T-helper 2 cell (primary cell): Measurements from ENCODE around the gene PTPRN2.
"Not testable (repeated sequence)": the region's sequence is repeated elsewhere in the genome, so short reads cannot be mapped to it uniquely, and the experiment has no call there.

Experiments
- DNase-seq, 5 experiments: peaks; one replicate each; pipeline versions ENCODE4 v3.0.0 to v3.0.0-alpha.2; 2012 to 2022

The PTPRN2 gene

GRCh38 chr7:158259671-158260418 lies 327.8 kb downstream of the PTPRN2 start:
- no peak for DNase-seq

DNA sequence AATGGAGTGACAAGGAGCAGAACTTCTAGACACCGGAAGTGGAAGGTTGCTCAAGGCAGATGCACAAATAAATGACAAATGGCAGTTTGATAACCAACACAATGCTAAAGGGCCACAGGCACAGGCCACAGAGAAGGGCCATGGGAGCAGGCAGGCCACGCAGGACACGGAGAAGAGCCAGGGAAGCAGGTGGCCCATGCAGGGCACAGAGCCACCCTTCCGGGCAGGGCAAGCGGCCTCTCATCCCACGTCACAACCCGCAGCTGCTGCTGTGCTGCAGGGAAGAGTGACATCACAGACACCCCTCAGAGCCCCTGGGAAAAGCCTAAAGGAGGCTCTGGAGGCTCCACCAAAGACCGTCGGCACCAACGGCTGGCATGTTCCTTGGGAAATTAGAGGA lies 328.5 kb downstream of the PTPRN2 start:
- no peak for DNase-seq

- no peak for DNase-seq
Observed at GRCh38 chr7:158258411-158259130, 329.1 kb downstream of the PTPRN2 start.

- DNase-seq: no peak
Observed at GRCh38 chr7:158257516-158258410, 329.9 kb downstream of the PTPRN2 start.

- DNase-seq: no peak
Observed at GRCh38 chr7:158257001-158257400, 330.6 kb downstream of the PTPRN2 start.

GRCh38 chr7:158256091-158256816 lies 331.4 kb downstream of the PTPRN2 start:
- no peak for DNase-seq

- no peak for DNase-seq
Observed at GRCh38 chr7:158255558-158255957, 332.1 kb downstream of the PTPRN2 start.

DNA sequence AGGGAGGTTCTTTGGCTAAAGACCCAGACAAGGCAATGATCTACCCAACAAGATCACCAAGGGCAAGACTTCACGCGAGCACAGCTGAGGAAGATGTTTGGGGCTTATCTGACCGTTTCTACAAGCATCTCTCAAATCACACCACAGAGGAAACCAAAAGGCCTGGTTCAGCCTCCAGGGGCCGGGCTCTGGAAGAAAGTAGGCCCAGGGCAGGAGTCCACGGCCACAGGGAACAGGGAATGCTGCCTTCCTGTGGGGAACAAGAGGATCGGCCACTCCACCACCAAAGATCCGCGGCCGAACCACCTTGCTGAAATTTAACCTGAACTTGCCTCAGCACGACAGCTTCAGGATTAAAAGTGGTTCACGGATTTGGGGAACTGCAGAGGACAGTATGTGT lies 332.5 kb downstream of the PTPRN2 start:
- no peak for DNase-seq

DNA sequence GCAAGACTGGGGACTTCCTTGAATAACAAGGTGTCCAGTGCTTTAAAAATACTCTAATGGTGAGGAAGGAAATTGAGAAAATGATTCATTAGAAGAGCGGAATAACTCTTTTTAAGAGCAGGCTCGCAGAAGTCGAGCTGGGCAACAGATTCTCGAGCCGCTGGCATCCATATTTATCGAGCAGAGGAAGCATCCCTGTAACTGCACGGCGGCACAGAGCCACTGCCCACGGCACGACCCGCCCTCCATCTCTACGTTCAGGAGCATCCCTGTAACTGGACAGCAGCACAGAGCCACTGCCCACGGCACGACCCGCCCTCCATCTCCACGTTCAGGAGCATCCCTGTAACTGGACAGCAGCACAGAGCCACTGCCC lies 334.0 kb downstream of the PTPRN2 start:
- DNase-seq: not testable (repeated sequence)

DNA sequence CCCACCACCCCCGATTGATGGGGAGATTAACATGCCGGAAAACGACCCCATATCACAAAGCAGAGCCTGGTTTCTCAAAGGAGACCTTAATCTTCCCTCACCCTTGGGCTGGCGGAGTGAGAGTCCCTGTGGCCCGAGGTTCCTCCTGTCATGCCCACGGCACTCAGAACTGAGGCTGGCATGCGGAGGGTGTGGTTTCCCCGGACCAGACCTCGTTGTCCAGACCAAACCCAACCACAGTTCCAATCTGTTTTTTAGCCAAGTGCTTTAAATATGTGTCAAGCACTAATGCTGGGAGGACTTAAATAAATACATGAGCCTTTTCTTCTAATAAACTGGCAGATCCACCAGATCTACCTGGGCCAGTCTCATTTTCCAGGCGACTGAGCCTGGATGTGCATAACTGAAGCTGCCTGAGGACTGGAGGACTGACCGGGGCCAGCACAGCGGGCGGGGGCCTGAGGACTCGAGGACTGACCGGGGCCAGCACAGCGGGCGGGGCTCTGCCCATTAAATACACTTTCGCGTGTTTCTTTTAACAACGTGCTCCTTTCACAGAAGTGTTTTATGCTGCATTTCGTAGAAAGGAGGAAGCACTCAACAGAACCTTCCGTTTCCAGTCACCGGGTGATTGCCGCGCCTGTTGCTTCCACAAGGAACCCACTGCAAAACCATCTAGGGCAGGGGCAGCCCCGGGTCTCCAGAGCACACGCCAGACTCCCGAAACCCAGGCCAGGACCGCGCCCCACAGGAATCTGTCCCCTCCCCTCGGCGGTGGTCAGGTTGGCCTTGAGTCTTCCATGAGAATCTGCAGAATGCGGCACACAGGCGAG lies 334.6 kb downstream of the PTPRN2 start:
- no peak for DNase-seq

GRCh38 chr7:158252081-158252836 lies 335.4 kb downstream of the PTPRN2 start:
- no peak for DNase-seq

- no peak for DNase-seq
Observed at GRCh38 chr7:158251061-158251965, 336.3 kb downstream of the PTPRN2 start.

- no peak for DNase-seq
Observed at GRCh38 chr7:158249692-158250091, 337.9 kb downstream of the PTPRN2 start.

DNA sequence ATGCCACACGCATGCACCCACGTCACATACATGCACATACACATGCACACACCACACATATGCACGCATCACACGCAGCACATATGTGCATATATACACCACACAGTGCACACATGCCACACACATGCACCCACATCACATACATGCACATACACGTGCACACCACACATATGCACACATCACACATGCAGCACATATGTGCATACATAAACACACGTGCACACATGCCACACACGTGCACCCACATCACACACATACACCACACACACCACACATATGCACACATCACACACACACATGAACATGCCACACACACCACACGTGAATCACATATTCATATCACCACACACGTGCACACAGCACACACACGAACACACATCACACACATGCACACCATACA lies 338.8 kb downstream of the PTPRN2 start:
- DNase-seq: no peak

GRCh38 chr7:158247758-158248487 lies 339.7 kb downstream of the PTPRN2 start:
- DNase-seq: no peak

GRCh38 chr7:158246960-158247673 lies 340.5 kb downstream of the PTPRN2 start:
- DNase-seq: no peak

GRCh38 chr7:158246272-158246959 lies 341.2 kb downstream of the PTPRN2 start:
- DNase-seq: no peak

DNA sequence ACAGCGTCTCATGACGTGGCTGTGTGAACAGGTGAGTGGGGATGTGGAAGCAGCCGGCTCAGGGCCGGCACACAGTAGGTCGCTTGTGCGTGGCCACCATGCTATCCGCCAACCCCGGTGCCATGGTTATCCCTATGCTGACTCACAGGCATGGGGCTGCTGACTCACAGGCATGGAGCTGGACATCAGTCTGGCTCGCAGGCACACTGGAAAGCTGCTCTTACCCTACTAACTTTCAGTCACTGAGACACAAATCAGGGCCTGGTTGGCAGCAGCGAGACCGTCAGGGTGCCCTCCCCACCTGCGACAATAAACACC lies 341.9 kb downstream of the PTPRN2 start:
- DNase-seq: no peak
